Stimulated activated CD8-positive, alpha-beta memory T cell treated with anti-CD3 and anti-CD28 coated beads, Interleukin-7, amount 100 ng/mL, for 48 hours (primary cell): ENCODE results near the gene BMAL2.

ENCODE experiments used
- DNase-seq, 2 donors: peaks; one replicate each; pipeline ENCODE4 v3.0.0-alpha.2; 2020; ENCODE audit warnings: low read depth in 1 of 2; ENCODE audit errors: extremely low read depth in 1 of 2

The BMAL2 gene, protein sequence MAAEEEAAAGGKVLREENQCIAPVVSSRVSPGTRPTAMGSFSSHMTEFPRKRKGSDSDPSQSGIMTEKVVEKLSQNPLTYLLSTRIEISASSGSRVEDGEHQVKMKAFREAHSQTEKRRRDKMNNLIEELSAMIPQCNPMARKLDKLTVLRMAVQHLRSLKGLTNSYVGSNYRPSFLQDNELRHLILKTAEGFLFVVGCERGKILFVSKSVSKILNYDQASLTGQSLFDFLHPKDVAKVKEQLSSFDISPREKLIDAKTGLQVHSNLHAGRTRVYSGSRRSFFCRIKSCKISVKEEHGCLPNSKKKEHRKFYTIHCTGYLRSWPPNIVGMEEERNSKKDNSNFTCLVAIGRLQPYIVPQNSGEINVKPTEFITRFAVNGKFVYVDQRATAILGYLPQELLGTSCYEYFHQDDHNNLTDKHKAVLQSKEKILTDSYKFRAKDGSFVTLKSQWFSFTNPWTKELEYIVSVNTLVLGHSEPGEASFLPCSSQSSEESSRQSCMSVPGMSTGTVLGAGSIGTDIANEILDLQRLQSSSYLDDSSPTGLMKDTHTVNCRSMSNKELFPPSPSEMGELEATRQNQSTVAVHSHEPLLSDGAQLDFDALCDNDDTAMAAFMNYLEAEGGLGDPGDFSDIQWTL

DNA sequence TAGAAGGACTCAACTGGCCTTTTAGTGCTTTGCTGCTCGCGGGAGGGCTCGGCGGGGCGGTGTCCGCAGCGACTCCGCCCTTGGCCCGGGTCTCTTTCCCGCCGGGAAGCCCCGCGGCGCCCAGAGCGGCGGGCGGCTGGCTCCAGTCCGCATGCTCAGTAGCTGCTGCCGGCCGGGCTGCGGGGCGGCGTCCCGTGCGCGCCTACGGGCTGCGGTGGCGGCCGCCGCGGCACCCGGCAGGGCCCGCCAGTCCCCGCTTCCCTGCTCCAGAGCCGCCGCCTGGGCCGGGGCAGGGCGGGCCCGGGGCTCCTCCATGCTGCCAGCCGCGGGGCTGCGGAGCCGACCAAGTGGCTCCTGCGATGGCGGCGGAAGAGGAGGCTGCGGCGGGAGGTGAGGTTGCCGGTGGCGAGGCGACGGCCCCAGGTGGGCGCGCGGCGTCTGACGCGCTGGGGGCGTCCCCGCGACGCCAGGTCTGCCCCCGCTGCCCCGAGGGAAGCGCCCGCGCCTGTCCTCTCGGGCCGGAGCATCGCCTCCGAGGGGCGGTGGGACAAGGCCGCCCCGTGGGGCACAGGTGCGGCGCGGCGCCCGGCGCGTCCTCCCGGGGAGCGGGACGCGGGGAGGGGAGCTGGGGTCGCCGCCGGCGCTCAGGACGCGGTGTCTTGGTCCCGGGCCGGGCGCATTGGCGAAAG is at the start of gene BMAL2:
Gene BMAL2 (plus strand): TSS at position 123 of the 689 bp plus-strand sequence. CDS start 237 bp downstream, at position 360.
- DNase-seq = no peak

- no peak for DNase-seq
Measured at GRCh38 chr12:27284021-27284420, 48.6 kb upstream of the BMAL2 start.

DNA sequence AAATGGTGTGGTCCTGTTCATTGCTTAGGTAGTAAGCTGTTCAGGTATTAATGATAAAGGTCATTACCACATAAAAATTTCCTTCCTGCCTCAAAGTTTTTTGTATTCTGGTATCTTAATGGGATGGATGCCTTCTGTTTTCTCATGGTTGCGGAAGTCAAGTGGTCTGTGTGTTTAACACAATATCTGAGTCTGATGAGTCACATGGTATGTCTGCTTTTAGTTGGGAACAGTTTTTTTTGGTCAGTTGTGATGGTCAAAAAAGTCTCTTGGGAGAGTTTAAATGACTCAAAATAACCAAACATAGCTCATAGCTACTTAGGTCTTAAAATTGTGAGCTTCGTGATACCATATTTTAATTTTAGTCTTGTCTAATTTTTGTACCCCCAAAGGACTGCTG is 47.9 kb upstream of the BMAL2 start:
- no peak for DNase-seq

DNA sequence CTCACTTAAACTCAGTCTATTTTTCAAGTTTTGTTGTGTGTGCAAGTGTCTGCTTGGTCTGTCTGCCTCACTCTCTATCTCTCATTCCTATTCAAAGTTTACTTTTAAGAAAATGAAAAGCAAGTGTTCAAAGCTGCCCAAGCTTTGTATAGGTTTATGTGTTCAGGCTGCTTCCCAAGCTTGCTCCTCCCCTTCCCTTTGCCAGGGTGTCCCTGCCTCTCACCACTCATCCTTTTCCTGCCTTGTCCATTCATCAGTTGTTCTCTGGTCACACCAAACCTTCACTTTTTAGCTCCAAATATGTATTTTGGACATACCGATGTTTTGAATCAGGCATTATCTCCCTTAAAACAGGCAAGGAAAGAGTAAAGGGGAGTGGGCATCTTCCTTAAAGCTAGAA is 47.2 kb upstream of the BMAL2 start:
- DNase-seq = no peak

GRCh38 chr12:27289414-27289813 is 43.2 kb upstream of the BMAL2 start:
- DNase-seq = no peak

- no peak for DNase-seq
Measured at GRCh38 chr12:27290501-27291168, 42.0 kb upstream of the BMAL2 start.

- DNase-seq = no peak
Measured at GRCh38 chr12:27291862-27292261, 40.8 kb upstream of the BMAL2 start.

GRCh38 chr12:27292718-27293117 is 39.9 kb upstream of the BMAL2 start:
- no peak for DNase-seq

- no peak for DNase-seq
Measured at GRCh38 chr12:27293463-27293862, 39.2 kb upstream of the BMAL2 start.

DNA sequence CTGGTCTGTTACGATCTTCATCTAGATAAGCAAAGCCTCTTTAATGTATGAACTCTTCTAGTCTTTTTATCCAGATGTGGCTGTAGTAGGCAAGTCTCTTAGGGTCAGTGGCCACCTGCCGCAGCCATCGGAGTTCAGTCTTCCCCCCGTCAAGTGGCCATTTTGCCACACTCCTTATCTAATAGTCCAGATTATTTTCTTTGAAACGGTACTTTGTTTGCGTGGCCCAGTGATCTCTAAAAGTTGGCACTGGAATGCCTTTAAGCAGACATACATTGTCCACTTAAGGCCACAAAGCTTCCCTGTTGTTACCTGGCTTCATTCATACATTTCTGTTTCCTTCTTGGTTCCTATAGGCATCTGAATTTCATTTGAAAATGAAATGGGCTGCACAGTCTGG is 36.0 kb upstream of the BMAL2 start:
- no peak for DNase-seq

DNA sequence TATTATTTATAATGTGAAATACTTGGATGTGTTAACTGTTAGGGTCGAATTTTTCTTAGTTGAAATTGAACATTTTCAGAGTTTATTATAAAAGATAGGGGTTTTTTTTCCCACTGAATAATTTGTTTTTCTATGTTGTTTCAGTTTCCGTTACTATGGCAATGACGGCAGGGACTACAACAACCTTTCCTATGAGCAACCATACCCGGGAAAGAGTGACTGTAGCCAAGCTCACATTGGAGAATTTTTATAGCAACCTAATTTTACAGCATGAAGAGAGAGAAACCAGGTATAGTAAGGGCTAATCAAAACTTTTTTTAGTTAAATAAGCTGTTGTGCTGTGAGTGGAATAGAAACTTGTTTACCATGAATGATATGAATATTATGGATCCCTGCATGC is 35.1 kb upstream of the BMAL2 start:
- DNase-seq = no peak

- no peak for DNase-seq
Measured at GRCh38 chr12:27299102-27299501, 33.5 kb upstream of the BMAL2 start.

DNA sequence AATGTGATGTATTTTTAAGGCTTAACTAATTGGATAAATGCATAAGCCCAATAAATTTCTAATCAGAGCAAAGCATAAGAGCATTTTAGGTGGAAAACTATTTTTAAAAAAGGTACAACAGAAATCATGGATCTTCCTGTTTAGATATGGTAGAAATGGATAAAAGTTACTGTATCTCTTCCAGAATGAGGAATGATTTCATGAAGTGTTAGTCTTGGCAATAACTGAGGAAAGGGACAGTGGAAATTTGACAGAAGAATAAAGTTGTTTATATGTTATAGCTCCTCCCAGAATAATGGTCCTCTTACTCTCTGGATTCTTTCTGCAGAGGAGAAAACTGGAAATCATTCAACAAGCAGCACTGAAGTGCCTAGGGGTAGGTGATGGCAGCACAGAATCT is 32.4 kb upstream of the BMAL2 start:
- DNase-seq = no peak

DNA sequence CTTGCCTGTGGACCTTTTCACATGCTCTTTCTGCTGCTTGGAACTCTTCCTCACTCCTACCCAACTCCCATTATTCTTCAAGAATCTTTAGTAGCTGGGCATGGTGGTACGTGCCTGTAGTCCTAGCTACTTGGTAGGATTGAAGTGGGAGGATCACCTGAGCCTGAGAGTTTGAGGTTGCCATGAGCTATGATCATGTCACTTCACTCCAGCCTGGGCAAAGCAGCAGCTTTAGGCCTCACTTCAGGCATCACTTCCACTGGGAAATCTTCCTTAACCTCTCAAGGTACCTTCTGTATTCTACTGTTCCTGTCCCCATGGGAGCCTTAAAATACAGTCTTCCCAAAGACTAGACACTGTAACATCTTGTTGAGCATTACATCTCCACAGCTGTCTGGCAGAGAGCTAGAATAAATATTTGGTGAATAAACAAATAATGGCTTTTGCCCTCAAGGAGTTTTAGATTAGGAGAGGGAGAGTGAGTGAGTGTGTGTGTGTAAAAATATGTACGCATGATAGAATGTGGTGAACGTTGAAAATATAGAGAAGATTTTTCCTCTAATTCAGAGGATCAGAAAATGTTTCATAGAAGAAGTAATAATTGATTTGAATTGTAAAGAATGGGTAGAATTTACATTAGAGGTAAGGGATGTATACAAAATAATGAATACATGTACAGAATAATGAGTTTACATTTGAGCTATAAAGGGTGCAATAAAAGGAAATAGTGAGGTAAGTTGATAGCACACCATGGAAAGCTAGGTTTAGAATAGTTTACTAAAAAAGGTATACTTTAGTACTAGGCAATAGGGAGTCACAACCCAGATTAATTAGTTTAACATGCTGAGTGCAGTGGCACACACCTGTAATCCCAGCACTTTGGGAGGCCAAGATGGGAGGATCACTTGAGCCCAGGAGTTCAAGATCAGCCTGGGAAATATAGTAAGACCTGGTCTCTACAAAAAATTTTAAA is 29.2 kb upstream of the BMAL2 start:
- no peak for DNase-seq

DNA sequence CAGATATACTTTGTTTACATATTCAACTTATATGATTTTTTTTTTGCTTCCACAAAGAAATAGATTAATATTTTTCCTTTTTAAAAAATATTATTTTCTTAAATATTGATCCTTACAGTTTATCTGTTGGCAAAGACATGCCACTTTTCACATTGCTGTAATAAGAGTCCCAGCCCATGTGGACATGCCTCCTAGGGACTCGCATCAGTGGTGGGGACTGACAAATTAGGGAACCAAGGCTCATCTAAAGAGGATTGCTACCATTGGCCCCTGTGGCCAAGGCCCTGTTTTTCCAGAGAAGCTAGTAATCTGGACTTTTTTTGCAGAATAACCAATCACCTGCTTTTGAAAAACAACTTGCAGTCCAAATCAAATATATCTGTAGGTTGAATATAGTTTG is 27.8 kb upstream of the BMAL2 start:
- DNase-seq = no peak

DNA sequence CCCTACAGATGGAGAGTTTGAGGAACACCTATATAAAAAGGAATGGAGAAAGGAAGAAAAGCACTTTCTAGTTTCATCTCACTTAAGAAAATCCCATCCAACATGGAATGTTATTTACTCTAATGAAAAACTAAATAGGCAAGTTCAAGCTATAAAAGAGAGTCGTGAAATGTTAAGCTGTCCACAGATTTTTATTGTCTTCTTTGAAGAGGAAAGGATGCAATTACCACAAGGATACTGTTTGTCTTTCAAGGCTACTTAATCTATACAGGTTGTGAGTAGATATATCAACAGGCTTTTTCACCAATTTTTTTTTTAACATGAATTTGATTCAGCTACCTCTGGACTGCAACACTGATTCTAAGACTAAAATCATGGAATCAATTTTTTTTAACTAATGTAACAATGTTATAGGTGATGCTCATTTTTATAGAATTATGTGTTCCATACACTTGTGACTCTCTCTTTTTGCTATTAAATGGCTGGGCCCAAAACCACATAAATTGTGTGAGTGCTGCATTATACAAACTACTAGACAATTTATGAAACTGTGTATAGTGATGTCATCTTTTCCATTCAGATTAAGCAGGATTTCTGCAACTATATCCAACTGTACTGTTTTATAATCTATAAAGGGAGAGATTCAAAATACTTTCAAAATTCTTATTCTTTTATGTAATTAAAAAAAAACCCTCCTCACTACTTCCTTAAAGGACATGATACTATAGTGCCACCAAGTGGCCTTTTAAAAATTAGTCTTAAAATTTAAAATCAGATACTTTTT is 26.8 kb upstream of the BMAL2 start:
- DNase-seq = no peak

- no peak for DNase-seq
Measured at GRCh38 chr12:27309293-27309994, 23.2 kb upstream of the BMAL2 start.

GRCh38 chr12:27309995-27310315 is 22.7 kb upstream of the BMAL2 start:
- DNase-seq = no peak

DNA sequence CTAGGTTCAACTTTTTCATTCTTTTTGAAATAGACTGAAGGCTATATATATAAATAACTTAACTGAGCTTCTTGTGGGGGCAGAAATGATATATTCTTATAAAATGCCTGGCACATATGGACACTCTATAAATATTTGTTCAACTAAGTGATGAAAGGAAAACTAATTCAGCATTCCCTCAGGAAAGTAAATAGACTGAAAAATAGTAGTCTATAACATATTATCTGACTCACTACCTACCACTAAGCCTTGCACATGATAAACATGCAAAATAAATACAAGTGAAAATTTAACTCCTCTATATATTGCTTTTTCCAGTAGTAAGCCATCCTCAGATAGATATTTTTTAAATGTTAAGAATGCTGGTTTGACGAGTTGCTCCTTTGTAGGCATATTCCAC is 15.7 kb upstream of the BMAL2 start:
- DNase-seq = no peak
